Pulmonary artery endothelial cell (primary cell): ENCODE data around the gene CCDC120. TPM values are rescaled to one million over a fixed set of nuclear protein-coding genes. Genes with fewer than 3 reads are reported as not detected.

ENCODE experiments used
- DNase-seq: peaks from one replicate; pipeline ENCODE4 v3.0.0-alpha.2; 2011; ENCODE audit warnings: low read depth, low spot score
- total RNA-seq: library from RNA; depleted of rRNA; stranded (reverse); fragments of >200 nt; gene quantifications from 2 replicates; pipeline ENCODE4 v1.2.3, GENCODE V29; 2014

The CCDC120 gene
- total RNA-seq, 1 donor from 2014 or later, result 0.66 TPM

DNA sequence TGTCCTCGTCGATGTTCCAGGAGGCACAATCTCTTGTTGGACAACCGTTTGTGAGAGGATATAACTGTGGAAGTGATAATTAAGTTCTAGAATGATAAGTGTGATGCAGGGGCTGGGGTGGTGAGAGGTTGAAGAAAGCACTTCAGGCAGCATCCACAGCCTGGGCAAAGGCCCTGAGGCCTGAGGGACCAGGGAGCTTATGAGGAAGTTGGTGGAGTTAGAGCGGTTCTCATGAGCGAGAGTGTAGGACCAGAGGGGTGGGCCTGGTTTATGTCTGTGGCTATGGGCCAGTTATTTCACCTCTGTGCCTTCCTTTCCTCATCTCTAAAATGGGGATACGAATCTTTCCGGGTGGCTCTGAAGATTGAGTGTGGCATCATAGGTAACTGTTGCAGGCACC is 2.7 kb downstream of the CCDC120 start:
- DNase-seq, result no peak

DNA sequence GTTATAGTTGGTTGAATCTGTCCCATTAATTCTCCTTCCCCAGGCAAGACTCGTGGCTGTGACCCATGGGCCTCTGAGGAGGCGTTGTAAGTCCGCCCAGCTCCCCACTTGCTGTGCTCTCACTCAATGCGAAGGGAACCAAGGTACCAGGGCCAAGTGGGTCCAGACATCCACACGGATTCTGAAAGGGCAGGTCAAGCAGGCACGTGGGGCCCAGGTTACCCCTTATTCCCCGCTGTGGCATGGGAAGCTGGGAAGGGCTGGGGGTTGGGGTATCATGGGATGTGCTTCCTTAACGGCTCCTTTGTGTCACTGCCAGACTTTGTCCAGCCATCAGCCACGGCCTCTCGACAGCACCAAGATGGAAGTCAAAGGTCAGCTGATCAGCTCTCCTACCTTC is 3.1 kb downstream of the CCDC120 start:
- no peak for DNase-seq

DNA sequence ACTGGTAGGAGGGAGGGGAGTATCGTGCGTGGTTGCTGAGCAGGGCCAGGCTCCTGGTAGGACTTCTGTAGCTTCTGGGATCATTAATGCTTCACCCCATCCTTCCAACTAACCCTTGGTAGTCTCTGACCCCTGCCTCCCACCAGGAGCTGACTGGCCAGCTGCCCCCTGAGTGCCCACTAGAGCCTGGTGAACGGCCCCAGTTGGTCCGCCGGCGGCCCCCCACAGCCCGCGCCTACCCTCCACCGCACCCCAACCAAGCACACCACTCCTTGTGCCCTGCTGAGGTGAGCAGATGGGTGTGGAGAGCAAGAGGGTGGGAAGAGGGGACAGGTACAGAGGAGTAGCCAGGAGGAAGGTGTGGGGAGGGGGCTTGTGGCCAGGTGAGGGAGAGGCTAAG is 4.9 kb downstream of the CCDC120 start:
- DNase-seq, result no peak

DNA sequence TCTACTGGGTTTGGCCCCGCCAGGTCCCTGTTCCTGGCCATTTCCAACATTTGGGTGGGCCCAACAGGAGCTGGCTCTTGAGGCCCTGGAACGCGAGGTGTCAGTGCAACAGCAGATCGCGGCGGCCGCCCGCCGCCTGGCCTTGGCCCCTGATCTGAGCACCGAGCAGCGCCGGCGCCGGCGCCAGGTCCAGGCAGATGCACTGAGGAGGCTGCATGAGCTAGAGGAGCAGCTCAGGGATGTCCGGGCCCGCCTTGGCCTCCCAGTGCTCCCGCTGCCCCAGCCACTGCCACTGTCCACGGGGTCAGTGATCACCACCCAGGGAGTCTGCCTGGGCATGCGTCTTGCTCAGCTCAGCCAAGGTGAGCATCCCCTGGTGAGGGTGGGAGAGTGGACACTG is 5.5 kb downstream of the CCDC120 start:
- no peak for DNase-seq

DNA sequence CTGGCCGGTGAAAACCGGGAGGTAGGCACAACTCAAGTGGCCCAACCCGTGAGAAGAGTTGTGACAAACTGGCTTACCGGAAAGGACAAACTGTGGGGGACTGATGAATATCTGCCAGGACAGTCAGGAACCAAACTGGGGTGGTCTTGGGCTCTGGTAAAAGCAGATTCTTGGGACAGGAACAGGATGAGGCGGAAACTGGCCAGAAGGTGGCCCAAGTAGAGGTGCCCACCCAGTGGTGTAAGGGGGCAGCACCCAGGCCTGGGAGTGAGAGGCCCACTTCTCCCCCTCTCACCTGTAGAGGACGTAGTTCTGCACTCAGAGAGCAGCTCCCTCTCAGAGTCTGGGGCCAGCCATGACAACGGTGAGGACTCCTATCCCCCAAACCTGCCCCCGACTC is 5.9 kb downstream of the CCDC120 start:
- DNase-seq, result no peak

DNA sequence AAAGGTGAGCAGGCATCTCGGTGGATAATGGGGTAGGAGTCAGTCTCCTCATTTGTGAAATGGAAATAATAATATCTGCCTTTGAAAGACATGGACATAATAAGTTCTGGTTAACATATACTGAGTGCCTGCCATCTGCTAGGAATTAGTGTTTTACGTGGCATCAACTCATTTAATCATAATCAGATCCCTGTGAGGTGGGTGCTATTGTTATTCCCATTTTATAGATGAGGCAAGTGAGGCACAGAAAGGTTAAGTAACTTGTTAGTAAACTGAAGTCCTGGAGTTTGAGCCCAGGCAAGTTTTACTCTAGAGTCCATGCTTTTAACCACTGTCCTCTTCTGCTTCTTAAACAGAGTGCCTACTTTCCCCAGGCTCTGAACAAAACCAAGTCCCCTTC is 7.5 kb downstream of the CCDC120 start:
- DNase-seq, result no peak

DNA sequence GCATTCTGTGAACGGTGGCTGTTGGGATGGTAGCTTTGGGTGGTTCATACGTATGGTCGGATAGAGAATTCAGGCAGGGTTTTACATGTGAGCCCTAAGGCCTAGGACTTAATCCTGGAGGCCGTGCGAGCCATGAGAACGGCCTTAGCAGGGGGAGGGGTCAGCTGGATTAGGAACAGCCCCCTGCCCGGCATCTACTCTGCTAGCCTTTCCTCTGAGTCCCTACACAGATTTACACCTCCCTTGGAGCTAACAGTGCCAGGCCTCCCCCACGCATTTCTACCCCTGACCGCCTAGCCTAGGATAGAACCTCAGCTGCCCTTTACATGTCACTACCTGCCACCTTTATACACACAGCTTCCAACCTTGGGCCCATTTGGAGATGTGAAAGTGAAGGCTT is 7.9 kb downstream of the CCDC120 start:
- no peak for DNase-seq

DNA sequence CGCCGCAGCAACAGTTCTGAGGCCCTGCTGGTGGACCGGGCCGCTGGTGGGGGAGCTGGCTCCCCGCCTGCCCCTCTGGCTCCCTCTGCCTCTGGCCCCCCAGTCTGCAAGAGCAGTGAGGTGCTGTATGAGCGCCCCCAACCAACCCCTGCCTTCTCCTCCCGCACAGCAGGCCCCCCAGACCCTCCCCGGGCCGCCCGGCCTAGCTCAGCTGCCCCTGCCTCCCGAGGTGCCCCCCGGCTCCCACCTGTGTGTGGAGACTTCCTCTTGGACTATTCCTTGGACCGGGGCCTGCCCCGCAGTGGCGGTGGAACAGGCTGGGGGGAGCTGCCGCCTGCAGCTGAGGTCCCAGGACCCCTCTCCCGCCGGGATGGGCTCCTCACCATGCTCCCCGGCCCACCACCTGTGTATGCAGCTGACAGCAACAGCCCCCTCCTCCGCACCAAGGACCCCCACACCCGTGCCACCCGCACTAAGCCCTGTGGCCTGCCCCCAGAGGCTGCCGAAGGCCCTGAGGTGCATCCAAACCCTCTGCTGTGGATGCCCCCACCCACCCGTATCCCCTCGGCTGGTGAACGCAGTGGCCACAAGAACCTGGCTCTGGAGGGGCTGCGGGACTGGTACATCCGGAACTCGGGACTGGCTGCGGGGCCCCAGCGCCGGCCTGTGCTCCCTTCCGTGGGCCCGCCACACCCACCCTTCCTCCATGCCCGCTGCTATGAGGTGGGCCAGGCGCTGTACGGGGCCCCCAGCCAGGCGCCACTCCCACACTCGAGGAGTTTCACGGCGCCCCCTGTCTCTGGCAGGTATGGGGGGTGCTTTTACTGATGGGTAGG is 8.7 kb downstream of the CCDC120 start:
- no peak for DNase-seq

DNA sequence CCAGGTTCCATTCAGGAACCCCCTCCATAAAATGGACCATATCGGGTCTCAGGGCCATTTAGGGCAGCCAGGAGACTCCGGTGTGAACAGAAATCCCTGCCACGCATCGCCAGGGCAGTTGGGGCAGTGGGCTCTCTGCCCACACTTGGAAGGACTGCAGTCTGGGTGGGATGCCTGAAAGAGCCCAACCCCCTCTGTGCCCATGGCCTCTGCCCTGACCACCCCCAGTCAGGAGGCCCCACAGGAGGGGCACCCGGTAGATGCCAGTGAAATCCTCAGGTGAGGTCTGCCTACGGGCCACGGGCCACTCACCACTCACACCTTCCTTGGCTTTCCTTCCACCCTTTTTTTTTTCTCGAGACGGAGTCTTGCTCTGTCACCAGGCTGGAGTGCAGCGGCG is 10.2 kb downstream of the CCDC120 start:
- no peak for DNase-seq

DNA sequence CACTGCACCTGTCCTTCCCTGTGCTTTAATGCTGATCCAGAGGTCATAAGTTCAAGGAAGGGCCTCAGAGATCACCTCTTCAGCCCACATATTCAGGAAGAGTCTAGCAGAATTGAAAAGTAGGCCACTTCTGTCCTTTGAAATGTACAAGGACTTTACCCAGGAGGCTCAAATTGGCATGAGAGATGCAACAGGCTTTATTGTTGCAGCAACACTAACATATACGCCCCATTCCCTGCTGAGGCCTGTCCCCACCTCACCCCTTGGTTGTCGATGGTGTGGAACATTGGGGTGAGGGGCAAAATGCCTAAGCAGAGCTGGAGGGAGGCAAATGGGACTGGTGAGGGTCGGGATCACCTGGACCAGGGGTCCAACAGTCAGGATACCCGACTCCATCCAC is 12.2 kb downstream of the CCDC120 start:
- DNase-seq, result no peak

DNA sequence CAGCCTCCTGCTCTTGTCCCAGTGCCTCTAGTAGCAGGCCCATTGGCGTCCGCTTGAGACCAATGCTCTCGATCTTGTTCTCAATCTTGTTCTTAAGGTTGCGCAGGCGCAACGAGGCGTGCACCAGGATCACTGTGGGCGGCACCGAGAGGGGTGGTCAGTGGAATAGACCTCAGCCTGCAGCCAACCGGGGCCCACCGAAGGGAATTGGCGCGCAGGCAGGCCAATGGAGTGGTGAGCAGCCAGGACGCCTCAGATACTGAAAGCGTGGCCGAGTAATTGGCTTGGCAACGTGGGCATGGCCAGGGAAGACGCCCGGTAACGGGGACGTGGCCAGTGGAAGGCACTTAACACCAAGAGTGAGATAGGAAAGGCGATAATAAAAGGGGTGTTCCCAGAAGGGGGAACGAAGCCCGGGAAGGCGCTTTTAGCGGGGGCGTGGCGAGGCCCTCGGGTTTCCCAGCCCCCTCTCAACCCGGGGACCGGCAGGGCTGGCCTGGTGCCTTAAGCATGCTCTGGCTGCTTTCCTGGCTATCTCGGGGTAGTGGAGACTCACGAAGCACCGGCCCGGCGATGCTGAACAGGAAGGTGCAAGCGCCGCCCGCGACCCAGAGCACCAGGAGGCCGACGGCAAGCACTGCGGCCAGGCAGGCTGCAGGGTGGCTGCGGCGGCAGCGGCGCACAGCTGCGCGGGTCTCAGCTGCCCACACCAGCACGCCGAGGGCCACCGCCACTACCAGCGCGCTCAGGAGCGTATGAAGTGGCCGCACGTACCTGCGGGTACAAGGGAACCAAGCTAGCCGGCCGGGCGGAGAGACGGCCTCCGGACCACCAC is 13.3 kb downstream of the CCDC120 start:
- DNase-seq, result peak; percentile 11

DNA sequence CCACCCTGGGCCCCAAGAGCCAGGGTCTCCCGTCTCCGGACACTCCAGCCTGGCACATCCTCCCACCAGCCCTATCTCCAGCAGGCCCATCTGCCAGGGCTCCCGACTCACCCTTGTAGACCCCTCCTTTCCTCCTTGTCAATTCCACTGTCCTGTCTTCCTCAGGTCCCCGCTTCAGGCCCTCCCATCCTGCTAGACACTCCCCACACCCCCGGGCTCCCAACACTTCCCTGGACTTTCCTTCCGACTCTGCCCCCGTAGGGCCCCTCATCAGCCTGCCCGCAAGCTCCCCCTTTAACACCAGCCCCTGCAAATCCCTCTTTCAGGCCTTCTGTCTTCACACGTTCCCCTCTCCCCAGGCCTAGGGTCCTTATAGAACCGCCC is 13.9 kb downstream of the CCDC120 start:
- DNase-seq, result no peak

DNA sequence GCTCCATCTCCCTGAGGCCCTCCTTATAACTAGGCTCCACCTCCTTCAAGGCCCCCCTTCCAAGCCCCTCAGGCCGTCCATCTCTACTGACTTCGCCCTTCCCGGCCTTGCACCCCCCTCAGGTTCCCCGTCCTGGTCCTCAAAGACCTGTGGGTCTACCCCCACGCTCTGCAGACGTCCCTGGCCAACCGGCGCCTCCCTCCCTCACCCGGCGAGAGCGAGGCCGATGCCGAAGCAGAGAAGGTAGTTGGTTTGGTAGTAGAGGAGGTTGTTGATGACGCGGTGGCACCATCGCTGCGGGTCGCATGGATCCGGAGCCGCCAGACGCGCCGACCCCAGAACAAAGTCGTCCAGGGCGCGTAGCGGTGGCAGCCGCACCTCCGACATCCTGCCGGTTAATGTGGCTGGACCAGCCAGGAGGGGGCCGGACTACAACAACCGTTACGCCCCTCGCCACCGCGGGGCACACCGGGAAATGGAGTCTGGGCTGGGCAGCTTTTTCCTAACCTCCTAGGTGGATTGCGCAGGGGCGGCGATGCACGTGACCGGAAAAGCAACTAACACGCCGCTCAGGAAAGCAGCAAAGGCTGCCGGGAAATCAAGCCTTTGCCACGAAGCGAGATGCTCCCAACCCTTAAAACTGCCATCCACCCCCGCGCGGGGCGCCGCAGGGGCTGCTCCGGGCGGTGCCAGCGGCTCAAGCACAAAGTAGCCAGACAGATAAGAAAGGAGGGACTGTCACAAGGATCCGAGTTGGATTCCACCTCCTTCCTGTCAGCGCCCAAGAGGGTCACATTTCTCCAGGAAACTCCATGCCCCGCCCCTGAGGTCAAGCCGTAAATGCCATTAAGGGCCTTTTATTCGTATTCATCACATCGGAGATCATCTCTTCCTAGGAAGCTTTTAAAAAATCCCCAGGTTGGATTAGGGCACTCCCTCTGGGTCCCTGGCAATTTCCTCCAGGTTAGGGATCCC is 15.1 kb downstream of the CCDC120 start, which contains the start of gene PRAF2:
Gene PRAF2, minus strand, starts transcription at position 402 of the 975 bp plus-strand sequence. Its CDS starts 15 bp downstream, at position 387.
- DNase-seq, result peak; percentile 68

DNA sequence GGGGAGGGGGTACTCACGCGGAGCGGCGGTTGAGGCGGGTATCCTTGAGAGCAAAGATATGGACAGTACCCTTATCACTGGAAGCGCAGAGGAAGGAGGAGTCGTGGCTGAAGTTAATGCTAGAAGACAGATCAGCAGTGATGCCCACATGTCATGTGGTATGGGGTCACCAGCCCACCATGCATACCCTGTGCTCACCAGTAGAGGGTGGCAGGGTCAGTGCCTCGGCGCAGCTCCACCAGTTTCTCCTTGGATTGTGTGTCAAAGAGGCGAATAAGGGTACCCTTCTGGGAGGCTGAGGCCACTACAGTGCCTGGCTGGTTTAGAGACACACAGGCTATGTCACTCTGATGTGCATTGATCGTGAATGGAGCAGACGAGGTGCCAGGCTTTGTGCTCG is 16.5 kb downstream of the CCDC120 start:
- DNase-seq, result no peak

DNA sequence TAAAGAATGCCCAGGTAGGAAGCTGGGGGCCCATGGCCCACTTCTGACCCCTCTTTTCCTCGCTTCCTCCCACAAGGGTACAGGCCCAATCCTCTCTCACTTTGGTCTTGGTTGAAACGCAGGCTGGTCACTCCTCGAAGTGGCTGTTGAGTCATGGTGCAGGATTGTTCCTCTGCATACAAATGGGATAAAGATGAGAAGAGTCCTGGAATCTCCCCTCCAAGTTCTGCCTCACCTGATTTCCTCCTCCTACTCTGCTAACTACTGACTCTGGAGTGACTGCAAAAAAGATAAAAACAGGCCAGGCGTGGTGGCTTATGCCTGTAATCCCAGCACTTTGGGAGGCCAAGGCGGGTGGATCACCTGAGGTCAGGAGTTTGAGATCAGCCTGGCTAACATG is 19.1 kb downstream of the CCDC120 start:
- DNase-seq, result no peak

DNA sequence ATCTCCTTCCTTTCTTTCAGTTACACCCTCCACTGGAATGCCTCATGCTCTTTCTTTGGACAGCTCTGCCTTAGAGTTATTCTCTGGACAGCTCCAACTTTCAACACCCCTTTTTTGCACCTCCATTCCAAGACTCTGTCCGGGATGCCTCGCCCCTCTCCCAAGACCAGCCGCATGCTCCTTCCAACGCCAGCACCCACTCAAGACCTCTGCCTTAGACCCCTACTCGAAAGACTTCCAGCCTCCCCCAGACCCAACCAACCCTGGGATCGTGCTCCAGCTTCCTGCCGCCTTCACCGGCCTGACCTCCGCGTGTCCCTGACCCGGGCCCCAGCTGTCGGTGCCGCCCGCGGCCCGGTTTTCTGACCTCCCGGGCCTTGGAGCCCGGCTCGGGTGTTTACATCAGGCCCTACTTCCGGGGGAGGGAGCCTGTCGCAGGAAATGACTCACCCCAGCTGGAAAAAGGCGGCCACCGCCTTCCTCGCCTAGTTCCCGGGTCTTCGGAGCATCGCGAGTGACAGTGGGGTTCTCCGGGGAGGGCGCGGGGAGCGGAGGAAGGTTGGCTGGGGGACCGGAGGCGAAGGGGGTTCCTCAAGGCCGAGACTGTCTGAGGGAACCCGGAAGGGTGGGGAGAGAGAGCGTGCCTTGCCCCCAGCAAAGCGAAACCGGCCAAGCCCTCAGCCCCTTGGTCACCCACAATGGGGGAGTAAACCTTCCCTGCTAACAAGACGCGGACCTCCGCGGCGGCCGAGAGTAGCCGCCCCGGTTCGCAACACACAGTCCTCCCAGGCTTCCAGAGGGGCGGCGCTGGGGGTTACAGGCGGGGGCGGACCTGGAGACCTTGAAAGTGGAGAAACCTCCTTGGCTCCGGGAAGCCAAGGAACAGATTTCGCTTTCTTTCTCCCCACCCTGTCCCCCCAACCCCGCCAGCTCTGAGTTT is 21.0 kb downstream of the CCDC120 start, which contains the start of gene WDR45:
Gene WDR45, minus strand, starts transcription at position 399 of the 940 bp plus-strand sequence. CDS start 1,792 bp downstream, outside the sequence.
- no peak for DNase-seq

DNA sequence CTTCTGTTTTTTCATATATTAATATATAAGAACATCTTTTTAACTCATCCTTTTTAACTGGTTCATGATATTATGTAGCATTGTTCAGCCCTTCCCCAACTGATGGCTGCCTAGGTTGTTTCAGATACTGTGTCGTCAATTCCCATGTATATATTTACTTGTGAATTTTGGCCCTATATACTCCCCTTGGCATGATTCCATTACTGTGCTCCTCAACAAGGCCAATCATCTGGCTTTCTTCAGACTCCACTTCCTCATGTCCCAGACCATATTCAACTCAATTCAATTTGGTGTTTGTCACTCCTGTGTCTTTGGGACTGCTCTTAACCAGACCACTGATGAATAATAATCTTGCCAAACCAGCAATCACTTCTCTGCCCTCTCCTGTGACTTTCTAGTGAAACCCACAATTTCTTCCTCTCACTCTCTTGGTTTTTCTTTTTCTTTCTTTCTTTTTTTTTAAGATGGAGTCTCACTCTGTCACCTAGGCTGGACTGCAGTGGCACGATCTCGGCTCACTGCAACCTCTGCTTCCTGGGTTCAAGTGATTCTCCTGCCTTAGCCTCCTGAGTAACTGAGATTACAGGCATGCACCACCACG is 23.6 kb downstream of the CCDC120 start:
- no peak for DNase-seq

DNA sequence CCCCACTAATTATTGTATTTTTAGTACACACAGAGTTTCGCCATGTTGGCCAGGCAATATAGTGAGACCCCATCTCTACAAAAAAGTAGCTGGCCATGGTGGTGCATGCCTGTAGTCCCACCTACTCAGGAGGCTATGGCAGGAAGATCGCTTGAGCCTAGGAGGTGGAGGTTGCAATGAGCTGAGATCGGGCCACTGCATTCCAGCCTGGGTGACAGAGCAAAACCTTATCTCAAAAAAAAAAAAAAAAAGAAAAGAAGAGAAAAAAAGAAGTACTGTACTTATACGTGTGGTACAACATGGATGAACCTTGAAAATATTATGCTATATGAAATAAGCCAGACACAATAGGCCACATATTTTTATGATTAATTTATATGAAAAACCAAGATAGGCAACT is 30.8 kb downstream of the CCDC120 start:
- DNase-seq, result no peak

DNA sequence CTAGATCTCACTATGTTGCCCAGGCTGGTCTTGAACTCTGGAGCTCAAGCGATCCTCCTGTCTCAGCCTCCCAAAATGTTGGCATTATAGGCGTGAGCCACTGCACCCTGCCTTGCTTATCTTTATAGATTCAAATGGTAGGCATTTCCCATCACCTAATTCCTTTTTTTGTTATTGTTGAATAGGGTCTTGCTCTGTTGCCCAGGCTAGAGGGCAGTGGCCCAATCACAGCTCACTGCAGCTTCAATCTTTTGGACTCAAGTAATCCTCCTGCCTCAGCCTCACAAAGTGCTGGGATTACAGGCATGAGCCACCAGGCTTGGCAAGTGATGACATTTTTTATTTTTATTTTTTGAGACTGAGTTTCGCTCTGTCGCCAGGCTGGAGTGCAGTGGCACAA is 37.6 kb downstream of the CCDC120 start:
- DNase-seq, result no peak
